RWPE2 (cell line): ENCODE measurements around the gene TFF2.
A peak's percentile ranks its signal among the peaks of the same experiment; 100 is the strongest.

Experiments
- ATAC-seq: fragments of 200-7000 bp; cut with Tn5 transposase; 3 replicates; pipeline ENCODE4 v1.9.1; 2021; ENCODE audit warnings: low read depth
- DNase-seq: peaks from one replicate; pipeline ENCODE4 v3.0.0-alpha.2; 2020; ENCODE audit warnings: low spot score
- H3K27ac ChIP-seq: fragments of 450-650 bp; 2 replicates; pipeline ENCODE4 v1.5.1; 2017; ENCODE audit warnings: mild to moderate bottlenecking; ENCODE audit not compliant: poor library complexity, severe bottlenecking
- H3K27me3 ChIP-seq: fragments of 250-450 bp; sonication (Bioruptor Pico); 2 replicates; pipeline ENCODE4 v1.5.1; 2021; ENCODE audit warnings: mild to moderate bottlenecking, moderate library complexity; ENCODE audit not compliant: insufficient read depth, poor library complexity, severe bottlenecking
- H3K36me3 ChIP-seq: fragments of 250-450 bp; sonication (Bioruptor Pico); 2 replicates; pipeline ENCODE4 v1.5.1; 2020; ENCODE audit warnings: low read depth, mild to moderate bottlenecking, moderate library complexity
- H3K4me1 ChIP-seq: fragments of 250-450 bp; sonication (Bioruptor Pico); 2 replicates; pipeline ENCODE4 v1.5.1; 2021; ENCODE audit warnings: mild to moderate bottlenecking, moderate library complexity; ENCODE audit not compliant: insufficient read depth, poor library complexity, severe bottlenecking
- H3K4me3 ChIP-seq: fragments of 250-450 bp; sonication (Bioruptor Pico); 2 replicates; pipeline ENCODE4 v1.5.1; 2021; ENCODE audit warnings: mild to moderate bottlenecking, moderate library complexity; ENCODE audit not compliant: severe bottlenecking
- H3K9me3 ChIP-seq: fragments of 250-450 bp; sonication (Bioruptor Pico); 2 replicates; pipeline ENCODE4 v1.5.1; 2021; ENCODE audit warnings: mild to moderate bottlenecking, moderate library complexity; ENCODE audit not compliant: severe bottlenecking
- TF ChIP-seq, protein P1 (sequence below): fragments of 450-650 bp; IDR thresholded peaks from one replicate; pipeline ENCODE4 v1.5.1; 2017; ENCODE audit warnings: mild to moderate bottlenecking, moderate library complexity; ENCODE audit not compliant: poor library complexity, severe bottlenecking

Gene TFF2

DNA sequence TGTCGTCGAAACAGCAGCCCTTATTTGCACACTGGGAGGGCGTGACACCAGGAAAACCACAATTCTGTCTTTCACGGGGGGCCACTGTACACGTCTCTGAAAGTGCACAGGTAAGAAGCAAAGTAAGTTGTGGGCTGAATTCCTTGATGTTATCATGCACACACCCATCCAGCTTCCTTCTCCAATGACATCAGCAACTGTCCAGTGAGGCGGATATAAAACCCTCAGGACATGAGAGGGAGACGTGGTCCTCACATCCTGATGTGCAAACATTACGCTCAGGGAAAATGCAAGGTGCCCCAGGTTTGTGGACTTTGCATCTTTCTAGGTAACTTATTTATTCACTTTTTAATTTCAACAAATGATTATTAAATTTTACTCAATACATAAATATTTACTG, 12.5 kb upstream of the TFF2 start:
- ATAC-seq, result 0 out of 3 replicates have a peak, but pooled peaks have one; percentile 33
- Histone ChIP-seq H3K4me1 (no peaks in the 10 kb centered on the region), H3K9me3 (no peaks in the 10 kb centered on the region), H3K27me3 (no peaks in the 10 kb centered on the region), H3K27ac (no peak overlapping the region), H3K4me3 (no peak overlapping the region), H3K36me3 (no peaks in the 10 kb centered on the region)
- TF ChIP-seq, protein P1, sequence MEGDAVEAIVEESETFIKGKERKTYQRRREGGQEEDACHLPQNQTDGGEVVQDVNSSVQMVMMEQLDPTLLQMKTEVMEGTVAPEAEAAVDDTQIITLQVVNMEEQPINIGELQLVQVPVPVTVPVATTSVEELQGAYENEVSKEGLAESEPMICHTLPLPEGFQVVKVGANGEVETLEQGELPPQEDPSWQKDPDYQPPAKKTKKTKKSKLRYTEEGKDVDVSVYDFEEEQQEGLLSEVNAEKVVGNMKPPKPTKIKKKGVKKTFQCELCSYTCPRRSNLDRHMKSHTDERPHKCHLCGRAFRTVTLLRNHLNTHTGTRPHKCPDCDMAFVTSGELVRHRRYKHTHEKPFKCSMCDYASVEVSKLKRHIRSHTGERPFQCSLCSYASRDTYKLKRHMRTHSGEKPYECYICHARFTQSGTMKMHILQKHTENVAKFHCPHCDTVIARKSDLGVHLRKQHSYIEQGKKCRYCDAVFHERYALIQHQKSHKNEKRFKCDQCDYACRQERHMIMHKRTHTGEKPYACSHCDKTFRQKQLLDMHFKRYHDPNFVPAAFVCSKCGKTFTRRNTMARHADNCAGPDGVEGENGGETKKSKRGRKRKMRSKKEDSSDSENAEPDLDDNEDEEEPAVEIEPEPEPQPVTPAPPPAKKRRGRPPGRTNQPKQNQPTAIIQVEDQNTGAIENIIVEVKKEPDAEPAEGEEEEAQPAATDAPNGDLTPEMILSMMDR, result no peak
- no peak for DNase-seq

DNA sequence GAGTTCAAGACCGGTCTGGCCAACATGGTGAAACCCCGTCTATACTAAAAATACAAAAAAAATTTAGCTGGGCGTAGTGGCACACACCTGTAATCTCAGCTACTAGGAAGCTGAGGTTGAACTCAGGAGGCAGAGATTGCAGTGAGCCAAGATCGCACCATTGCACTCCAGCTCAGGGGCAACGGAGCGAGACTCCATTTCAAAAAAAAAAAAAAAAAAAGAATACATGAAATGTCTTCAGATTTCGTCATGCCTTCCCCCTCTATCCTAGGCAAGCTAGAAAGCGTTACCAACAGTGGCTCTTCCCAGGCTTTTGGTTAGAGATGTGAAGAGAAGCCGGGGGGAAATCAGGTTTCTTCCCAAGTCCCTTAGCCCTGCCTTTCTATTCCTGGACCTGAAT, 11.9 kb upstream of the TFF2 start:
- H3K27ac ChIP-seq, result no peak overlapping the region
- no peak for ATAC-seq
- no peak overlapping the region for H3K4me3 ChIP-seq
- TF ChIP-seq, protein P1, result no peak
- no peak for DNase-seq
- no peaks in the 10 kb centered on the region for H3K9me3 ChIP-seq
- no peaks in the 10 kb centered on the region for H3K27me3 ChIP-seq
- H3K4me1 ChIP-seq, result no peaks in the 10 kb centered on the region
- no peaks in the 10 kb centered on the region for H3K36me3 ChIP-seq

DNA sequence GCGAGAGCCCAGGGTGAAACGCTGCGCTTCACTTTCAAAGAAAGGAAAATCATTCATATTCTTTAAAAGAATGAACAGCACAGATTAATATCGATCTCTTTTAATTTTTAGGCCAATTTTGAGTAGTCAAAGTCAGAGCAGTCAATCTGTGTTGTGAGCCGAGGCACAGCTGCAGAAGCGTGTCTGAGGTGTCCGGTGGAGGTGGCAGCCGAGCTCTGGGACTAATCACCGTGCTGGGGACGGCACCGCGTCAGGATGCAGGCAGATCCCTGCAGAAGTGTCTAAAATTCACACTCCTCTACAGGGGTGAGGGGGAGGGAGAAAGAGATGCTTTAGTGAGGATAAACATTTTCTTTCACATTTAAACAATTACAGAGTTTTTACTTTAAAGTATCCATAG, 11.4 kb upstream of the TFF2 start:
- DNase-seq, result no peak
- TF ChIP-seq, protein P1, result no peak
- no peak for ATAC-seq
- Histone ChIP-seq H3K36me3 (no peaks in the 10 kb centered on the region), H3K4me1 (no peaks in the 10 kb centered on the region), H3K9me3 (no peaks in the 10 kb centered on the region), H3K27me3 (no peaks in the 10 kb centered on the region), H3K4me3 (no peak overlapping the region), H3K27ac (no peak overlapping the region)

DNA sequence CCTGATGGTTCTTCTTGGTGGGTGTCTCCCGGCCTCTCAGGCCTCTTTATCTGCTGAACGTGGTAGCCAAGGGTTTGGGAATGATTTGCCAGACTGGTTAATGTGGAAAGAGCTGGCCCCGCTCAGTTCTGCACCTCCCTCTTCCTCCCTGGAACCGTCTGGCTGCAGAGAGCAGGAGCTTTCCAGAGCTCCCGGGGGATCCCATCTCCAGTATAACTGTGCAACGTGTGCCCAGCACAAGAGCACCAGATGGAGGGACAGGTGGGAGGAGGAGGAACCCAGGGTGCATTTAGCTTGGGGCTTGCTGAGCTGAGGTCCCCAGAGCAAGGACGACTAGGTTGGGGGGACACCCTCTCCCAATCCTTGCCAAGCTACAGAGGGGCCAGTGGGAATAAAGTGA, 10.5 kb upstream of the TFF2 start:
- Histone ChIP-seq H3K27ac (no peak overlapping the region), H3K27me3 (no peaks in the 10 kb centered on the region), H3K4me1 (no peaks in the 10 kb centered on the region), H3K9me3 (peaks cover 1% of the 10 kb centered on the region), H3K36me3 (no peaks in the 10 kb centered on the region), H3K4me3 (no peak overlapping the region)
- DNase-seq (no peak), ATAC-seq (no peak)
- TF ChIP-seq, protein P1, result no peak

DNA sequence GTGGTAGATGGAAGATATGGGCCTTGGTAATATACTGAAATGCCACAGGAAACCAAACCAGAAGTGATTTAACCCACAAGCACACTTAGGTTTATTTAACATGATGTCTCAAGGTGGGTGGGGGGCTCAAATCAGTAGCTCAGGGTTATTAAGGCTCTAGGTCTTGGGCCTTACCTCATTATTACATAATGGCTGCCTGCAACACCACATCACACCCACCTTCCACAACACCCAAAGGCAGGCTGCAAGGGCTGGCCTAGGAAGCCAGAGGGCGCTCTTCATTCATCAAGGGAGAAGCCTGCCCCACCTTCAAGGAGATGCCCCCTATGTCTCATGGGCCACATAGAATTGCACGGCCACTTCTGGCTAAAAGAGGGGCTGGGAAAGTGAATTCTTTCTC, 9.5 kb upstream of the TFF2 start:
- Histone ChIP-seq H3K4me1 (no peaks in the 10 kb centered on the region), H3K4me3 (no peak overlapping the region), H3K9me3 (peaks cover 2% of the 10 kb centered on the region), H3K27ac (no peak overlapping the region), H3K36me3 (no peaks in the 10 kb centered on the region), H3K27me3 (no peaks in the 10 kb centered on the region)
- DNase-seq (no peak), ATAC-seq (no peak)
- TF ChIP-seq, protein P1, result no peak
